ENCODE data around the gene FAM107A. TPM values are rescaled to one million over a fixed set of nuclear protein-coding genes. Genes with fewer than 3 reads are reported as not detected.

The FAM107A gene
- total and polyA plus RNA-seq, 2 donors: 9.8 to 152 TPM

- DNase-seq (ENCODE audit: extremely low spot score): no peak
- Histone ChIP-seq H3K4me1 (ENCODE audit: insufficient read depth) (no peaks in the 10 kb centered on the region), H3K4me3 (ENCODE audit: low read depth, low read length) (no peak overlapping the region), H3K36me3 (ENCODE audit: insufficient read depth) (no peaks in the 10 kb centered on the region), H3K27ac (ENCODE audit: low read depth) (no peak overlapping the region)
- 33% methylated on average over 17 of the region's 17 CpGs for WGBS
Measured at GRCh38 chr3:58568572-58569286, 8.5 kb downstream of the FAM107A start.

GRCh38 chr3:58567251-58567515 is 10.0 kb downstream of the FAM107A start:
- Histone ChIP-seq H3K4me3 (ENCODE audit: low read depth, low read length) (no peak overlapping the region), H3K4me1 (ENCODE audit: insufficient read depth) (no peaks in the 10 kb centered on the region), H3K27ac (ENCODE audit: low read depth) (no peak overlapping the region), H3K36me3 (ENCODE audit: insufficient read depth) (no peaks in the 10 kb centered on the region)
- WGBS: 88% methylated on average over 7 of the region's 7 CpGs
- DNase-seq (ENCODE audit: extremely low spot score): no peak

- no peaks in the 10 kb centered on the region for H3K4me1 ChIP-seq (ENCODE audit: insufficient read depth)
- DNase-seq (ENCODE audit: extremely low spot score): no peak
- no peak overlapping the region for H3K27ac ChIP-seq (ENCODE audit: low read depth)
- 88% methylated on average over 9 of the region's 9 CpGs for WGBS
- no peak overlapping the region for H3K4me3 ChIP-seq (ENCODE audit: low read depth, low read length)
- H3K36me3 ChIP-seq (ENCODE audit: insufficient read depth): no peaks in the 10 kb centered on the region
Measured at GRCh38 chr3:58566398-58567250, 10.6 kb downstream of the FAM107A start.

- H3K4me1 ChIP-seq (ENCODE audit: insufficient read depth): no peaks in the 10 kb centered on the region
- H3K27ac ChIP-seq (ENCODE audit: low read depth): no peak overlapping the region
- DNase-seq (ENCODE audit: extremely low spot score): no peak
- H3K4me3 ChIP-seq (ENCODE audit: low read depth, low read length): no peak overlapping the region
- H3K36me3 ChIP-seq (ENCODE audit: insufficient read depth): no peaks in the 10 kb centered on the region
- 87% methylated on average over 12 of the region's 12 CpGs for WGBS
Measured at GRCh38 chr3:58565621-58566397, 11.4 kb downstream of the FAM107A start.

GRCh38 chr3:58564456-58565160 is 12.6 kb downstream of the FAM107A start:
- Histone ChIP-seq H3K4me1 (ENCODE audit: insufficient read depth) (no peaks in the 10 kb centered on the region), H3K27ac (ENCODE audit: low read depth) (no peak overlapping the region), H3K36me3 (ENCODE audit: insufficient read depth) (no peaks in the 10 kb centered on the region), H3K4me3 (ENCODE audit: low read depth, low read length) (no peak overlapping the region)
- 68% methylated on average over 13 of the region's 13 CpGs for WGBS
- DNase-seq (ENCODE audit: extremely low spot score): no peak

GRCh38 chr3:58564054-58564453 is 13.1 kb downstream of the FAM107A start:
- Histone ChIP-seq H3K4me1 (ENCODE audit: insufficient read depth) (no peaks in the 10 kb centered on the region), H3K36me3 (ENCODE audit: insufficient read depth) (no peaks in the 10 kb centered on the region), H3K27ac (ENCODE audit: low read depth) (no peak overlapping the region), H3K4me3 (ENCODE audit: low read depth, low read length) (no peak overlapping the region)
- 96% methylated on average over 1 of the region's 1 CpG for WGBS
- DNase-seq (ENCODE audit: extremely low spot score): no peak

- no peaks in the 10 kb centered on the region for H3K36me3 ChIP-seq (ENCODE audit: insufficient read depth)
- no peak overlapping the region for H3K4me3 ChIP-seq (ENCODE audit: low read depth, low read length)
- no peak overlapping the region for H3K27ac ChIP-seq (ENCODE audit: low read depth)
- WGBS: 95% methylated on average over 6 of the region's 6 CpGs
- DNase-seq (ENCODE audit: extremely low spot score): no peak
- H3K4me1 ChIP-seq (ENCODE audit: insufficient read depth): no peaks in the 10 kb centered on the region
Measured at GRCh38 chr3:58563386-58564035, 13.7 kb downstream of the FAM107A start.

GRCh38 chr3:58562498-58562897 is 14.7 kb downstream of the FAM107A start:
- no peak for DNase-seq (ENCODE audit: extremely low spot score)
- no peak overlapping the region for H3K27ac ChIP-seq (ENCODE audit: low read depth)

GRCh38 chr3:58560771-58561311 is 16.4 kb downstream of the FAM107A start:
- H3K27ac ChIP-seq (ENCODE audit: low read depth): no peak overlapping the region

More at GRCh38 chr3:58562498-58562897, 14.7 kb downstream of the FAM107A start:
- Histone ChIP-seq H3K36me3 (ENCODE audit: insufficient read depth) (no peaks in the 10 kb centered on the region), H3K4me1 (ENCODE audit: insufficient read depth) (no peaks in the 10 kb centered on the region), H3K4me3 (ENCODE audit: low read depth, low read length) (no peak overlapping the region)
- 89% methylated on average over 4 of the region's 4 CpGs for WGBS

GRCh38 chr3:58559586-58559985 is 17.6 kb downstream of the FAM107A start:
- no peak for DNase-seq (ENCODE audit: extremely low spot score)
- WGBS: 95% methylated on average over 5 of the region's 5 CpGs
- H3K4me1 ChIP-seq (ENCODE audit: insufficient read depth): no peaks in the 10 kb centered on the region

More at GRCh38 chr3:58560771-58561311, 16.4 kb downstream of the FAM107A start:
- Histone ChIP-seq H3K36me3 (ENCODE audit: insufficient read depth) (no peaks in the 10 kb centered on the region), H3K4me1 (ENCODE audit: insufficient read depth) (no peaks in the 10 kb centered on the region), H3K4me3 (ENCODE audit: low read depth, low read length) (no peak overlapping the region)
- WGBS: 69% methylated on average over 12 of the region's 12 CpGs
- no peak for DNase-seq (ENCODE audit: extremely low spot score)

GRCh38 chr3:58557491-58557890 is 19.7 kb downstream of the FAM107A start:
- Histone ChIP-seq H3K4me1 (ENCODE audit: insufficient read depth) (no peaks in the 10 kb centered on the region), H3K4me3 (ENCODE audit: low read depth, low read length) (no peak overlapping the region), H3K27ac (ENCODE audit: low read depth) (no peak overlapping the region), H3K36me3 (ENCODE audit: insufficient read depth) (no peaks in the 10 kb centered on the region)
- DNase-seq (ENCODE audit: extremely low spot score): no peak
- WGBS: 86% methylated on average over 6 of the region's 6 CpGs

More at GRCh38 chr3:58559586-58559985, 17.6 kb downstream of the FAM107A start:
- Histone ChIP-seq H3K27ac (ENCODE audit: low read depth) (no peak overlapping the region), H3K36me3 (ENCODE audit: insufficient read depth) (no peaks in the 10 kb centered on the region), H3K4me3 (ENCODE audit: low read depth, low read length) (no peak overlapping the region)

- no peaks in the 10 kb centered on the region for H3K36me3 ChIP-seq (ENCODE audit: insufficient read depth)
- 49% methylated on average over 6 of the region's 6 CpGs for WGBS
- no peaks in the 10 kb centered on the region for H3K4me1 ChIP-seq (ENCODE audit: insufficient read depth)
- no peak for DNase-seq (ENCODE audit: extremely low spot score)
- H3K4me3 ChIP-seq (ENCODE audit: low read depth, low read length): no peak overlapping the region
- H3K27ac ChIP-seq (ENCODE audit: low read depth): no peak overlapping the region
Measured at GRCh38 chr3:58556761-58557221, 20.4 kb downstream of the FAM107A start.
